ENCODE data around the gene DGKD.

The DGKD gene

DNA sequence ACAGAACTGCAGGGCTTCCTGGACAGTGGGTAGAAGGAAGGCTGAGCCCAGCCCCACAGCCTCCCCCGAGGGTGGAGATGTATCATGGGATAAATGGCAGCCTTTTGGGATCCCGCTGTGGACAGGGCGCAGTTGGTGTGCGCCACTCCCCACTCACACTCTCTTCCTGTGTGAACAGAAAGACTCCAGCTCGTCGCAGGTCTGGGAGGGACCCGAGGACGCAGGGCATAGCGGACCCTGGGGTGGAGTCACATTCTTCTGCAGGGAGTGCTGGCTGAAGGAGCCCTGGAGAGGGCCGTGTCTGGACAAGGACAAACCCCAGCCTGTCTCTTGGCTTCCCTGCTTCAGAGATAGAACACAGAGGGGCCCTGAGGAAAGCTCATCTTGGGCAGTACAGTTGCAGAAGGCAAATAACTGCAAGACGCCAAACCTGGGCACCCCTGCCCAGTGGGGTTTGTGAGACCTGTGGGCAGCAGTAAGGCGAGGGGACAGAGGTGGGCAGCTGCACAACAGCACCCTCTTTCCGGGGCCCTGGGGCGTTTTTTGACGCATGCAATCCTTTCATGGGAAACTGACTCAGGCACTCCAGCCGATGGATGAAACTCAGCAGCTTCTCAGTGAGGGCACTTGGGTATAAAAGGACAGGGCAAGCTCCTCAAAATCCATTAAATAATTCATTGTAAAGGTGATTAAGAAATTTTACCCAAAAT is 110.4 kb downstream of the DGKD start:
- Histone ChIP-seq H3K27me3 (no peaks in the 10 kb centered on the region), H3K9me3 (no peaks in the 10 kb centered on the region), H3K4me1 (peaks cover 1% of the 10 kb centered on the region; the same call in 1 of the 2 replicates), H3K36me3 (peaks cover 60% of the 10 kb centered on the region), H3K4me3 (ENCODE audit: low read depth, low read length) (no peak overlapping the region)
- no peak for TF ChIP-seq CTCF (IDR thresholded peaks at IDR 0.05; ENCODE audit: low read depth, low read length)
- peak; percentile 3 for DNase-seq

DNA sequence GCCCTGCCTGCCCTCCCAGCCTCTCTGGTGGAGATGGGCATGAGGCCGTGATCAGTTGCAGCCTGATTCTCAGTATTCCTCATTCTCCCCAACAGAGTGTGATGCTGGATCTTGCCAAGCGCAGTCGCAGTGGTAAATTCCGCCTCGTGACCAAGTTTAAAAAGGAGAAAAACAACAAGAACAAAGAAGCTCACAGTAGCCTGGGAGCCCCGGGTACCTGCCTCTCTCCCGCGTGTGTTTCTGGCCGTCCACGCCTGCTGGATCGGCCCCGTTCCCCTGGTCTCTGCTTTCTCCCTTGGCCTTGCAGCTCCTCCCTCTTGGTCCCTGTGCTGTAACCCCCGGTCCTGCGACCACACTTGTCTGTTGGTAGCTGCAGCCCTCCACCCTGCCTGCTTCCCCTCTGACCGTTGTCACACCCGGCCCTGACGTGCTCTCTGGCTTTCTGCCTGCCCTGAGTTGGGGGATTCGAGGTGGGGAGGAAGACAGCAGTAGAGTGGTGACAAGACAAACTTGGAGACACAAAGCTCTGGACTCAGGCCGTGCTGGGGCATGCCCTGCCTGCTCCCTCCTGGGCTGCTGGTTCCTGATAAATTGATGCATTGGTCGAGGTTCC is 112.8 kb downstream of the DGKD start:
- no peaks in the 10 kb centered on the region for H3K27me3 ChIP-seq
- TF ChIP-seq CTCF (IDR thresholded peaks at IDR 0.05; ENCODE audit: low read depth, low read length) = no peak
- peaks cover 2% of the 10 kb centered on the region; the same call in 1 of the 2 replicates for H3K4me1 ChIP-seq
- H3K4me3 ChIP-seq (ENCODE audit: low read depth, low read length) = no peak overlapping the region
- no peak for DNase-seq
- no peaks in the 10 kb centered on the region for H3K9me3 ChIP-seq
- peaks cover 48% of the 10 kb centered on the region for H3K36me3 ChIP-seq

DNA sequence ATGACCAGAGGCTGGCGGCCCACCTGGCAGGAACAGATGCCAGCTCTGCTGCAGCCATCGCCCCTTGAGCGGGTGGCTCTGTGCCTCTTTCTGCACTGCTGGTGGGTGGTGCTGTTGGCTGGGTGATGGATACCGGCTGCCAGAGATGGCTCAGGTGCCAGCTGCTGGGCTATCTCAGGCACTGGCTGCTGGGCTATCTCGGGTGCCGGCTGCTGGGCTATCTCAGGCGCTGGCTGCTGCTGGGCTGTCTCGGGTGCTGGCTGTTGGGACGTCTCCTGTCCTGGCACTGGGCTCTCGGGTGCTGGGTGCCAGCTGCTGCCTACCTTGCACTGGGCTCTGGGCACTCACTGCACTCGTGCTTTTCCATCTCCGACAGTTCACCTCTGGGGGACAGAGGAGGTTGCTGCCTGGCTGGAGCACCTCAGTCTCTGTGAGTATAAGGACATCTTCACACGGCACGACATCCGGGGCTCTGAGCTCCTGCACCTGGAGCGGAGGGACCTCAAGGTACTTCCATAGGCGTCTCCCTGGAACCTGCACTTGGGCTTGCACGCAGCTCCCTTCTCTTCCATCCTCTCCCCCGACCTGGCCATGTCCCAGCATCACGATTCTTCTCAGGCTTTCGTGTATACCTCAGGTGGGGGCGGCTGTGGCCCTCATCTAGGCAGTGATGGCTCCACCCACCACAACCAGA is 113.9 kb downstream of the DGKD start:
- Histone ChIP-seq H3K4me1 (peaks cover 2% of the 10 kb centered on the region; the same call in 1 of the 2 replicates), H3K36me3 (peaks cover 42% of the 10 kb centered on the region), H3K4me3 (ENCODE audit: low read depth, low read length) (no peak overlapping the region), H3K27me3 (no peaks in the 10 kb centered on the region), H3K9me3 (no peaks in the 10 kb centered on the region)
- DNase-seq = no peak
- no peak for TF ChIP-seq CTCF (IDR thresholded peaks at IDR 0.05; ENCODE audit: low read depth, low read length)

- Histone ChIP-seq H3K36me3 (peaks cover 42% of the 10 kb centered on the region), H3K9me3 (no peaks in the 10 kb centered on the region), H3K4me3 (ENCODE audit: low read depth, low read length) (no peak overlapping the region), H3K27me3 (no peaks in the 10 kb centered on the region), H3K4me1 (peaks cover 2% of the 10 kb centered on the region; the same call in 1 of the 2 replicates)
- TF ChIP-seq CTCF (IDR thresholded peaks at IDR 0.05; ENCODE audit: low read depth, low read length) = no peak
- DNase-seq = no peak
These were observed 114.4 kb downstream of the DGKD start for GRCh38 chr2:233468741-233469110.

GRCh38 chr2:233469261-233470010 is 115.1 kb downstream of the DGKD start:
- H3K36me3 ChIP-seq = peaks cover 38% of the 10 kb centered on the region
- peak; percentile 56 for DNase-seq
- no peaks in the 10 kb centered on the region for H3K27me3 ChIP-seq
- H3K9me3 ChIP-seq = no peaks in the 10 kb centered on the region
- no peak for TF ChIP-seq CTCF (IDR thresholded peaks at IDR 0.05; ENCODE audit: low read depth, low read length)
- H3K4me3 ChIP-seq (ENCODE audit: low read depth, low read length) = no peak overlapping the region
- peaks cover 2% of the 10 kb centered on the region; the same call in 1 of the 2 replicates for H3K4me1 ChIP-seq
